ENCODE results near the gene SPTBN5. TPM values are rescaled to one million over a fixed set of nuclear protein-coding genes. Genes with fewer than 3 reads are reported as not detected.

The SPTBN5 gene
- total RNA-seq, 2 experiments from 2014 or later: 0.03 to 0.17 TPM

GRCh38 chr15:41854443-41854842 is 39.4 kb downstream of the SPTBN5 start:
- Histone ChIP-seq H3K79me2 (ENCODE audit: insufficient read depth, low read depth, low read length) (no peaks in the 10 kb centered on the region), H2AFZ (ENCODE audit: low read length) (no peak overlapping the region), H3K27ac (ENCODE audit: low read depth, low read length, poor library complexity, severe bottlenecking) (no peak overlapping the region), H3K4me1 (ENCODE audit: insufficient read depth, low read length, poor library complexity, severe bottlenecking) (no peaks in the 10 kb centered on the region), H3K9me3 (ENCODE audit: low read length) (no peaks in the 10 kb centered on the region), H4K20me1 (ENCODE audit: insufficient read depth, low read length) (no peaks in the 10 kb centered on the region), H3K4me2 (ENCODE audit: low read length) (no peak overlapping the region), H3K4me3 (ENCODE audit: low read depth, low read length, poor library complexity, severe bottlenecking) (no peak overlapping the region), H3K9me2 (ENCODE audit: insufficient read depth, low read length) (no peaks in the 10 kb centered on the region), H3K36me3 (ENCODE audit: insufficient read depth, low read length) (no peaks in the 10 kb centered on the region)
- no peak for DNase-seq (ENCODE audit: low spot score)
- ChIA-PET POLR2A (no interaction called here), CTCF (ENCODE audit: unreplicated experiment) (no interaction called here)
- intact Hi-C loops (cut with micrococcal nuclease; ENCODE audit: unreplicated experiment): no loop called here
- BruUV-seq (replicated peaks): no TSS peak
- TF ChIP-seq CTCF (conservative IDR thresholded peaks at IDR 0.05; ENCODE audit: low read length) (no peak), EZH2phosphoT487 (IDR thresholded peaks at IDR 0.05; ENCODE audit: borderline replicate concordance, low read depth, low read length) (no peak)

- no peaks in the 10 kb centered on the region for H3K79me2 ChIP-seq (ENCODE audit: insufficient read depth, low read depth, low read length)
- intact Hi-C loops (cut with micrococcal nuclease; ENCODE audit: unreplicated experiment): no loop called here
- no peaks in the 10 kb centered on the region for H4K20me1 ChIP-seq (ENCODE audit: insufficient read depth, low read length)
- no peaks in the 10 kb centered on the region for H3K36me3 ChIP-seq (ENCODE audit: insufficient read depth, low read length)
- no peaks in the 10 kb centered on the region for H3K4me1 ChIP-seq (ENCODE audit: insufficient read depth, low read length, poor library complexity, severe bottlenecking)
- CTCF ChIA-PET (ENCODE audit: unreplicated experiment): no interaction called here
- H3K27ac ChIP-seq (ENCODE audit: low read depth, low read length, poor library complexity, severe bottlenecking): no peak overlapping the region
- no peak overlapping the region for H3K4me2 ChIP-seq (ENCODE audit: low read length)
- TF ChIP-seq EZH2phosphoT487 (IDR thresholded peaks at IDR 0.05; ENCODE audit: borderline replicate concordance, low read depth, low read length) (no peak), CTCF (conservative IDR thresholded peaks at IDR 0.05; ENCODE audit: low read length) (no peak)
- H3K9me2 ChIP-seq (ENCODE audit: insufficient read depth, low read length): no peaks in the 10 kb centered on the region
- no peak overlapping the region for H2AFZ ChIP-seq (ENCODE audit: low read length)
- POLR2A ChIA-PET: interaction anchor here (0.6 kb wide), 1 partner anchor 132 kb away, joined by 7 read pairs; no protein-coding TSS in a partner anchor
- no TSS peak for BruUV-seq (replicated peaks)
- no peak overlapping the region for H3K4me3 ChIP-seq (ENCODE audit: low read depth, low read length, poor library complexity, severe bottlenecking)
- no peaks in the 10 kb centered on the region for H3K9me3 ChIP-seq (ENCODE audit: low read length)
- no peak for DNase-seq (ENCODE audit: low spot score)
Observed at GRCh38 chr15:41853831-41854230, 40.0 kb downstream of the SPTBN5 start.

GRCh38 chr15:41852736-41853590 is 40.9 kb downstream of the SPTBN5 start:
- TF ChIP-seq EZH2phosphoT487 (IDR thresholded peaks at IDR 0.05; ENCODE audit: borderline replicate concordance, low read depth, low read length) (no peak), CTCF (conservative IDR thresholded peaks at IDR 0.05; ENCODE audit: low read length) (no peak)
- no peaks in the 10 kb centered on the region for H3K9me3 ChIP-seq (ENCODE audit: low read length)
- no peaks in the 10 kb centered on the region for H3K9me2 ChIP-seq (ENCODE audit: insufficient read depth, low read length)
- intact Hi-C loops (cut with micrococcal nuclease; ENCODE audit: unreplicated experiment): no loop called here
- BruUV-seq (replicated peaks): no TSS peak
- H3K79me2 ChIP-seq (ENCODE audit: insufficient read depth, low read depth, low read length): no peaks in the 10 kb centered on the region
- POLR2A ChIA-PET: interaction anchor here (0.6 kb wide), 2 partner anchors 131 to 667 kb away, joined by 3 to 7 read pairs; no protein-coding TSS in a partner anchor
- no peak overlapping the region for H3K4me3 ChIP-seq (ENCODE audit: low read depth, low read length, poor library complexity, severe bottlenecking)
- no peaks in the 10 kb centered on the region for H4K20me1 ChIP-seq (ENCODE audit: insufficient read depth, low read length)
- no peaks in the 10 kb centered on the region for H3K36me3 ChIP-seq (ENCODE audit: insufficient read depth, low read length)
- CTCF ChIA-PET (ENCODE audit: unreplicated experiment): no interaction called here
- no peaks in the 10 kb centered on the region for H3K4me1 ChIP-seq (ENCODE audit: insufficient read depth, low read length, poor library complexity, severe bottlenecking)
- H3K4me2 ChIP-seq (ENCODE audit: low read length): no peak overlapping the region
- DNase-seq (ENCODE audit: low spot score): no peak
- no peak overlapping the region for H3K27ac ChIP-seq (ENCODE audit: low read depth, low read length, poor library complexity, severe bottlenecking)
- no peak overlapping the region for H2AFZ ChIP-seq (ENCODE audit: low read length)
